Measurements from ENCODE around the gene KCNQ5. TPM values are rescaled to one million over a fixed set of nuclear protein-coding genes. Genes with fewer than 3 reads are reported as not detected.

The KCNQ5 gene
- total RNA-seq, 2 experiments from 2014 or later = 2.6 to 3.9 TPM

DNA sequence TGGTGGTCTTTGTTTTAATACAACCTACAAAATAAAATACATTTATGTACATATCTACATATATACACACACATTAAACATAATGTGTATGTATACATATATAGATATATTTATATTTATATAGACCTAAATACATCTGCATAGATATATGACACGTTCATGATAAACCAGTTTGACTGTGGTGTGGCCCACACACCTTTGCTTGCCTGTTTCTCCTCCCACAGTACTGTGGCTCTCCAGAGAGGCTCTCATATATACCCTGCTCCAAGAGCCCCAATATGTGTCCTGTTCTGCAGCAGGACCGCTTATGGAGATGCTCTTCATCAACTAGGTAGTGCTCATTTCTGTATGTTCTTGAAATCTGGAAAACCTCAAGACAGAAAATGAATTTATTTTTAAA is 207.0 kb downstream of the KCNQ5 start:
- Mint-ChIP-seq H3K36me3 (ENCODE audit: low read depth) (no peaks in the 10 kb centered on the region), H3K9me3 (no peaks in the 10 kb centered on the region), H3K27me3 (no peaks in the 10 kb centered on the region), H3K4me1 (no peaks in the 10 kb centered on the region), H3K27ac (peak overlapping the region; percentile 43), H3K4me3 (no peak overlapping the region)
- ChIA-PET POLR2A (no interaction called here), CTCF (no interaction called here)
- DNase-seq = no peak

GRCh38 chr6:72832271-72832670 is 210.4 kb downstream of the KCNQ5 start:
- POLR2A ChIA-PET = no interaction called here
- H3K27me3 Mint-ChIP-seq = no peaks in the 10 kb centered on the region

DNA sequence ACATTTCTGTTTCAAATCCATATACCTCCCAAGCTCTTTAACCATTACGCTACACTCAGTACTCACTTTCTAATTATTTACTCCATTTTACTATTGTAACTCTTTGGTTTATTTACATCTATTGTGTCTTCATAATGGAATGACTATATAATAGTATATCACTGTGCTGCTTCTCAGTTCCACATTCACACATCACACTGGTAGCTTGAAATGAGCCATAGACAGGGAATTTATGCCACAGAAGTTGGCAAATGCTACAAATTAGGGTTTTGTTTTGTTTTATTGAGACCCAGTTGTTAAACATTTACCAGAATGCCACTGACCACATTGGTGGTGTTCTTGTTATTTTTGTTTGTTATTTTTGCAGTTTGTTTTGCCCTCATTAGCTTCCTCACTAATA is 213.9 kb downstream of the KCNQ5 start:
- Mint-ChIP-seq H3K36me3 (ENCODE audit: low read depth) (no peaks in the 10 kb centered on the region), H3K9me3 (no peaks in the 10 kb centered on the region), H3K4me1 (no peaks in the 10 kb centered on the region), H3K27ac (no peak overlapping the region), H3K4me3 (no peak overlapping the region), H3K27me3 (no peaks in the 10 kb centered on the region)
- ChIA-PET POLR2A (no interaction called here), CTCF (no interaction called here)
- no peak for DNase-seq

More at GRCh38 chr6:72832271-72832670, 210.4 kb downstream of the KCNQ5 start:
- Mint-ChIP-seq H3K4me3 (no peak overlapping the region), H3K36me3 (ENCODE audit: low read depth) (no peaks in the 10 kb centered on the region), H3K27ac (no peak overlapping the region), H3K9me3 (no peaks in the 10 kb centered on the region), H3K4me1 (no peaks in the 10 kb centered on the region)
- CTCF ChIA-PET = no interaction called here
- no peak for DNase-seq

- CTCF ChIA-PET = no interaction called here
- POLR2A ChIA-PET = no interaction called here
- H3K27me3 Mint-ChIP-seq = no peaks in the 10 kb centered on the region
- no peaks in the 10 kb centered on the region for H3K36me3 Mint-ChIP-seq (ENCODE audit: low read depth)
- no peak overlapping the region for H3K27ac Mint-ChIP-seq
- DNase-seq = no peak
- H3K4me3 Mint-ChIP-seq = no peak overlapping the region
- no peaks in the 10 kb centered on the region for H3K4me1 Mint-ChIP-seq
- no peaks in the 10 kb centered on the region for H3K9me3 Mint-ChIP-seq
Observed at GRCh38 chr6:72836971-72837370, 215.1 kb downstream of the KCNQ5 start.

DNA sequence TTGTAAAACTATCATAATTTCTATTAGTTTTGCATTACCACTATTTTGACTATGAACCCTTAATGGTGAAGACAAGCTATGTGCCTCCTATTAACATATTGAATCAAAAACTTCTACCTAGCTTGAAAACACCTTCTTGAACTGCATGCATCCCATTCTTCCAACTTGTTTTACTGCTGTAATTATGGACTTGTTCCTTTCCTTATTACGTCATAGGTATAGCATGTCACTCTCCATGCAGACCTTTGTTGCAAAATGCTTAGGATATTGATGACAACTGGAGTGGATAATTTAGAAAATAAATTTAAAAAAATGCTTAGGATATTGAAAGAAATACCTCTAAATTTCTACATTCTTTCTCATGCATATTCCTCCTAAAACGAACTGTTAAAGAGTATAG is 219.3 kb downstream of the KCNQ5 start:
- H3K36me3 Mint-ChIP-seq (ENCODE audit: low read depth) = no peaks in the 10 kb centered on the region
- ChIA-PET POLR2A (no interaction called here), CTCF (no interaction called here)
- no peaks in the 10 kb centered on the region for H3K27me3 Mint-ChIP-seq
- no peak overlapping the region for H3K27ac Mint-ChIP-seq
- H3K9me3 Mint-ChIP-seq = no peaks in the 10 kb centered on the region
- DNase-seq = no peak
- no peak overlapping the region for H3K4me3 Mint-ChIP-seq
- H3K4me1 Mint-ChIP-seq = no peaks in the 10 kb centered on the region

DNA sequence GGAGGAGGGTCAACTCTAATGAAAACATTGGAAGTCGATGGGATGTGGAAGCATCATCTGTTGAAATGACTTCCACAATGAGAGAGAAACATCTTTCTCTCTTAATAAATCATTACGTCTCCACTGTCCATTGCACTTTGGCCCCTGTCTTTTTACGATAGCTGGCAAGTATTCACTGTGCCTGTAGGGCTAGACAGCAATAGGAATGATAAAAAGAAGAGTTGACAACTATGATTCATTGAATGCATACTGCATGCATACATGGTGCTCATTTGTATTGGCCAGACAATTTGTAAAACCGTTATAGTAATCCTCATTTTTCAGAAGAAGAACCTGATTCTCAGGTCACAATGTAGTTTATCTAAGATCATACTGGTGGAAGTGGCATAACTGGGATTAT is 220.3 kb downstream of the KCNQ5 start:
- no peaks in the 10 kb centered on the region for H3K36me3 Mint-ChIP-seq (ENCODE audit: low read depth)
- CTCF ChIA-PET = no interaction called here
- POLR2A ChIA-PET = no interaction called here

DNA sequence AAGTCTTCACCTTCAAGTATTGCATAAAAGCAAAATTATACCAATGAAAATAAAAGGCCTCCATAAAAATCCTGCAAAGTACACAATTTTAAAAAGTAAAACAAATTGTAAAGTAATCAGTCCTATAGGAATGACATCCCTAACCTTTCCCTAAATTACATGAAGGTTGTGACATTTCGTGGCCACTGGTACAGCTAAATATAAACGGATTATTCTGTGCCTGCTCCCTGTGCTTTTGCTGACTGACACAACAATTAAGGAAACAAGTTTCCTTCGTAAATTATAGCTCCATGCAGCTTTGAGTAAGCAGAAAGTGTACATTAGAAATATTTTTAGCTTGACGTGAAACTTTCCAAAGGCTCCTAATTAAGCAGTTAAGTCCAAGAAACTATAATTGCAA is 222.8 kb downstream of the KCNQ5 start:
- no peak for DNase-seq
- CTCF ChIA-PET = interaction anchor here (1.8 kb wide), 1 partner anchor 17 kb away, joined by 5 read pairs; no protein-coding TSS in a partner anchor
- Mint-ChIP-seq H3K27ac (no peak overlapping the region), H3K27me3 (no peaks in the 10 kb centered on the region), H3K9me3 (no peaks in the 10 kb centered on the region), H3K36me3 (ENCODE audit: low read depth) (no peaks in the 10 kb centered on the region), H3K4me1 (no peaks in the 10 kb centered on the region), H3K4me3 (no peak overlapping the region)
- POLR2A ChIA-PET = no interaction called here

More for the DNA sequence above, 220.3 kb downstream of the KCNQ5 start:
- no peaks in the 10 kb centered on the region for H3K27me3 Mint-ChIP-seq
- H3K4me1 Mint-ChIP-seq = no peaks in the 10 kb centered on the region
- H3K4me3 Mint-ChIP-seq = no peak overlapping the region
- no peaks in the 10 kb centered on the region for H3K9me3 Mint-ChIP-seq
- no peak overlapping the region for H3K27ac Mint-ChIP-seq
- DNase-seq = no peak

GRCh38 chr6:72849346-72849745 is 227.5 kb downstream of the KCNQ5 start:
- H3K4me1 Mint-ChIP-seq = no peaks in the 10 kb centered on the region
- DNase-seq = no peak
- no peaks in the 10 kb centered on the region for H3K27me3 Mint-ChIP-seq
- H3K9me3 Mint-ChIP-seq = no peaks in the 10 kb centered on the region
- H3K27ac Mint-ChIP-seq = no peak overlapping the region
- CTCF ChIA-PET = no interaction called here
- no peak overlapping the region for H3K4me3 Mint-ChIP-seq
- POLR2A ChIA-PET = no interaction called here
- H3K36me3 Mint-ChIP-seq (ENCODE audit: low read depth) = no peaks in the 10 kb centered on the region

DNA sequence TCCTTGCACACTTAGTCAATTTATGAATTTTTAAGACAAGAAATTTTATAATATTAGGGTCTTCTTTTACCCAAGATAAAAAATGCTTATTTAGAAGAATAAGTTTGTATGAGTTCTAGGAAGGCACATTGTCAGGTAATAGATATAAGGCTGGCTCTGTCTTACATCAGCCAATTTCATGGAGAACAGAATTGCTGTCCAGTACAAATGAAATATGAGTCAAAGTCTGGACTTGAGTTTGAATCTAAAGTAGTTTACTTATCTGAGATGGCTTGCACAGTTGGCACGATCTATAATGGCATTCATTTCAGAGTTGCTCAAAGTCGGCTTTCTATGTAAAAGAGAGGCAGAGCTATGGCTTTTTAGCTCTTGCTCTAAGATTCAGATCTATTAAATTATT is 228.2 kb downstream of the KCNQ5 start:
- H3K4me1 Mint-ChIP-seq = no peaks in the 10 kb centered on the region
- no peaks in the 10 kb centered on the region for H3K9me3 Mint-ChIP-seq
- no peak for DNase-seq
- POLR2A ChIA-PET = no interaction called here
- H3K4me3 Mint-ChIP-seq = no peak overlapping the region
- CTCF ChIA-PET = no interaction called here
- no peak overlapping the region for H3K27ac Mint-ChIP-seq
- no peaks in the 10 kb centered on the region for H3K27me3 Mint-ChIP-seq
- H3K36me3 Mint-ChIP-seq (ENCODE audit: low read depth) = no peaks in the 10 kb centered on the region

DNA sequence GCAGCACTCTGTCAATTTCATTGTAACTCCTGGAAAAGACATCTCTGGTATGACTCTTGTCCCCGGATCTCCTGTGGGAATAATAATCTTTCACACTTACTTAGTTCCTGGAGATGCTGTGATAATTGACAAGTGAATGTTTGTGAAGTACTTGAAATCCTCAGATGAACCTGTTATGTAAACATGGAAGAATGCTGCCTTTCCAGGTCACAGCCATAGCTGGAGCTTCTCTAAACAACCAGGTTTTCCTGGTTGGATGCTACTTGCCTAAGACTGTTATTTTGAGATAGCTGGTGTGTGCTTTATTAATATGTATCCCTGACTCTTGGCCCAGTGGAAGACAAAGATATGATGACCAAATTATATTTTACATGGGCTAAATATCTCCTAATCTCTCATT is 228.6 kb downstream of the KCNQ5 start:
- DNase-seq = no peak
- Mint-ChIP-seq H3K36me3 (ENCODE audit: low read depth) (no peaks in the 10 kb centered on the region), H3K4me1 (no peaks in the 10 kb centered on the region), H3K9me3 (no peaks in the 10 kb centered on the region), H3K27ac (no peak overlapping the region), H3K27me3 (no peaks in the 10 kb centered on the region), H3K4me3 (no peak overlapping the region)
- ChIA-PET CTCF (no interaction called here), POLR2A (no interaction called here)

GRCh38 chr6:72855471-72855870 is 233.6 kb downstream of the KCNQ5 start:
- no peaks in the 10 kb centered on the region for H3K9me3 Mint-ChIP-seq
- H3K4me3 Mint-ChIP-seq = no peak overlapping the region
- H3K27me3 Mint-ChIP-seq = no peaks in the 10 kb centered on the region
- no peak overlapping the region for H3K27ac Mint-ChIP-seq
- POLR2A ChIA-PET = no interaction called here
- no peaks in the 10 kb centered on the region for H3K4me1 Mint-ChIP-seq
- CTCF ChIA-PET = interaction anchor here (1.1 kb wide), 1 partner anchor 9 kb away, joined by 4 read pairs; no protein-coding TSS in a partner anchor
- no peaks in the 10 kb centered on the region for H3K36me3 Mint-ChIP-seq (ENCODE audit: low read depth)
- DNase-seq = no peak

DNA sequence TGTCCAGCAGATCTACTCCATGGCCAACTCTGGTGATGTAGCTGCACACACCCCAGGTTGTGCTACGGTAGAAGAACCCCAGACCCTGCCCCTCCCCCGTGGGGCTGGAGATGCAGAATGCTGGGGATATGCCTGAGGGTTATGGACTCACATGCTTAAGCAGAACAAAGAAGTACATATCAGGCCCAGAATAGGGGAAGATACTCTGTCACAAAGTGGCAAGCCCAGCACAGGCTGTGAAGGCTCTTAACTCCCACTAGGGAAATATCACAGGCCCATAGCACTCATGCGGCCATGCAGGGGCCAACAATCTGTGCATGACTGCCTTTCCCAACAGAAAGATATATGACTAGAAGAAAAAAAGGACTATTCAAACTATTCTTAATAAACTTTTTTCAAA is 234.9 kb downstream of the KCNQ5 start:
- Mint-ChIP-seq H3K27me3 (no peaks in the 10 kb centered on the region), H3K27ac (no peak overlapping the region), H3K4me3 (no peak overlapping the region), H3K4me1 (no peaks in the 10 kb centered on the region), H3K36me3 (ENCODE audit: low read depth) (no peaks in the 10 kb centered on the region), H3K9me3 (no peaks in the 10 kb centered on the region)
- CTCF ChIA-PET = no interaction called here
- POLR2A ChIA-PET = no interaction called here
- DNase-seq = no peak

- H3K4me1 Mint-ChIP-seq = no peaks in the 10 kb centered on the region
- H3K27ac Mint-ChIP-seq = no peak overlapping the region
- no peaks in the 10 kb centered on the region for H3K27me3 Mint-ChIP-seq
- CTCF ChIA-PET = no interaction called here
- no peaks in the 10 kb centered on the region for H3K36me3 Mint-ChIP-seq (ENCODE audit: low read depth)
- H3K4me3 Mint-ChIP-seq = no peak overlapping the region
- DNase-seq = no peak
- POLR2A ChIA-PET = no interaction called here
- H3K9me3 Mint-ChIP-seq = no peaks in the 10 kb centered on the region
Observed at GRCh38 chr6:72857791-72858585, 236.1 kb downstream of the KCNQ5 start.

DNA sequence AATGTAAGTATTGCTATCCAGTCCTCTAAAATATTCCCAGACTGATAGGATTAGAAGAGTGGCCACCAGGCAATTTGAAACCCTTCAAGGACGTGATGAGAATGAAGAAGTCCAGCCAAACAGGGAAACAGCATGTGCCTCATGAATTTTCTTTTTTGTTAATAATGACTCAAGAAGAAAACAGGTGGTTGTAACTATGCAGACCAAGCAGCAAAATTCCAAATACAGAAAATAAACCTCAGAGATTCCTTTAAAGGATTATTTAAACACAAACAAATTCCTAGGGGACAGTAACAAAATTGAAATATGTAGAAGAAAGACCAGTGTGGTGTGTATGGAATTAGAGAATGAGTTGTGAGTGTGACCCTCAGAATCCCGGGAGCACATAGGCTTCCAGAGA is 239.2 kb downstream of the KCNQ5 start:
- DNase-seq = no peak
- Mint-ChIP-seq H3K27me3 (no peaks in the 10 kb centered on the region), H3K27ac (no peak overlapping the region), H3K4me3 (no peak overlapping the region), H3K36me3 (ENCODE audit: low read depth) (no peaks in the 10 kb centered on the region), H3K4me1 (no peaks in the 10 kb centered on the region), H3K9me3 (no peaks in the 10 kb centered on the region)
- ChIA-PET POLR2A (no interaction called here), CTCF (interaction anchor here (0.6 to 1.6 kb wide), 2 partner anchors 16 to 30 kb away, joined by 3 to 5 read pairs; no protein-coding TSS in a partner anchor)
